ENCODE results near the gene ATP6AP1. TPM values are rescaled to one million over a fixed set of nuclear protein-coding genes. Genes with fewer than 3 reads are reported as not detected.
"Not testable (repeated sequence)": the region's sequence is repeated elsewhere in the genome, so short reads cannot be mapped to it uniquely, and the experiment has no call there.

The ATP6AP1 gene
- total and polyA plus RNA-seq, 2 donors from 2014 or later = 121 to 205 TPM

DNA sequence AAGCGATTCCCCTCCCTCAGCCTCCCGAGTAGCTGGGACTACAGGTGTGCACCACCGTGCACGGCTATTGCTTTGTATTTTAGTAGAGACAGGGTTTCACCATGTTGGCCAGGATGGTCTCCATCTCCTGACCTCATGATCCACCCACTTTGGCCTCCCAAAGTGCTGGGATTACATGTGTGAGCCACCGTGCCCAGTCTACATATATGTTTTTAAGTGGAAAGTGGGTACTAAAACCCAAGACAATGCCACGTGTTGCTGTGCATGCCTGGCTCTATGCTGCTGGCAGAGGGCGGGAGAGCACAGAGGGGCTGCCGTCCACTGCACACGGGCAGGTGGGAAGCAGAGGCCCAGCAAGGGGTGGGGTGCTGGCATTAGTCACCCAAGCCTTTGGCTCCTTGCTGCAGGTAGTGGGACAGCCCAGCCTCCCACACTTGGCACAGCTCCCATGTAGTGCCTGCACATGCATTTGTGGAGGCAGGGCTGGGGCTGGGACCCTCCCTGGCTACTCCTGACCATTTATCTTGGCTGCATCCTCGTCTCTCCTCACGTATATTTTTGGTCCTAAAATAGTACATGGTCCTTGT lies 45.9 kb upstream of the ATP6AP1 start:
- FAIRE-seq (no peak), DNase-seq (no peak)
- no peaks in the 10 kb centered on the region for H3K27me3 ChIP-seq (ENCODE audit: control insufficient read depth, insufficient read depth, low read length)
- H3K4me1 ChIP-seq (ENCODE audit: control insufficient read depth in 2 of 3, insufficient read depth in 2 of 3, low read depth in 1 of 3, low read length in 3 of 3) = peaks cover 0 to 7% (median 0%) of the 10 kb centered on the region in 3 donors
- no peak overlapping the region for H3K27ac ChIP-seq (ENCODE audit: low read depth in 2 of 2, low read length in 2 of 2)
- TF ChIP-seq, protein P1, sequence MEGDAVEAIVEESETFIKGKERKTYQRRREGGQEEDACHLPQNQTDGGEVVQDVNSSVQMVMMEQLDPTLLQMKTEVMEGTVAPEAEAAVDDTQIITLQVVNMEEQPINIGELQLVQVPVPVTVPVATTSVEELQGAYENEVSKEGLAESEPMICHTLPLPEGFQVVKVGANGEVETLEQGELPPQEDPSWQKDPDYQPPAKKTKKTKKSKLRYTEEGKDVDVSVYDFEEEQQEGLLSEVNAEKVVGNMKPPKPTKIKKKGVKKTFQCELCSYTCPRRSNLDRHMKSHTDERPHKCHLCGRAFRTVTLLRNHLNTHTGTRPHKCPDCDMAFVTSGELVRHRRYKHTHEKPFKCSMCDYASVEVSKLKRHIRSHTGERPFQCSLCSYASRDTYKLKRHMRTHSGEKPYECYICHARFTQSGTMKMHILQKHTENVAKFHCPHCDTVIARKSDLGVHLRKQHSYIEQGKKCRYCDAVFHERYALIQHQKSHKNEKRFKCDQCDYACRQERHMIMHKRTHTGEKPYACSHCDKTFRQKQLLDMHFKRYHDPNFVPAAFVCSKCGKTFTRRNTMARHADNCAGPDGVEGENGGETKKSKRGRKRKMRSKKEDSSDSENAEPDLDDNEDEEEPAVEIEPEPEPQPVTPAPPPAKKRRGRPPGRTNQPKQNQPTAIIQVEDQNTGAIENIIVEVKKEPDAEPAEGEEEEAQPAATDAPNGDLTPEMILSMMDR (IDR thresholded peaks at IDR 0.05; ENCODE audit: borderline replicate concordance, extremely low read depth, insufficient read depth) = no peak
- no peak overlapping the region for H3K4me3 ChIP-seq (ENCODE audit: low read length in 3 of 3)
- intact Hi-C loops (cut with DNase I) = no loop called here
- no peaks in the 10 kb centered on the region for H3K9me3 ChIP-seq (ENCODE audit: control insufficient read depth in 2 of 3, insufficient read depth in 1 of 3, low read length in 3 of 3)
- H3K36me3 ChIP-seq (ENCODE audit: control insufficient read depth in 2 of 3, insufficient read depth in 3 of 3, low read length in 3 of 3) = peaks cover 0 to 2% (median 0%) of the 10 kb centered on the region in 3 donors
- no peak overlapping the region for H3K9ac ChIP-seq (ENCODE audit: low read length in 3 of 3)

DNA sequence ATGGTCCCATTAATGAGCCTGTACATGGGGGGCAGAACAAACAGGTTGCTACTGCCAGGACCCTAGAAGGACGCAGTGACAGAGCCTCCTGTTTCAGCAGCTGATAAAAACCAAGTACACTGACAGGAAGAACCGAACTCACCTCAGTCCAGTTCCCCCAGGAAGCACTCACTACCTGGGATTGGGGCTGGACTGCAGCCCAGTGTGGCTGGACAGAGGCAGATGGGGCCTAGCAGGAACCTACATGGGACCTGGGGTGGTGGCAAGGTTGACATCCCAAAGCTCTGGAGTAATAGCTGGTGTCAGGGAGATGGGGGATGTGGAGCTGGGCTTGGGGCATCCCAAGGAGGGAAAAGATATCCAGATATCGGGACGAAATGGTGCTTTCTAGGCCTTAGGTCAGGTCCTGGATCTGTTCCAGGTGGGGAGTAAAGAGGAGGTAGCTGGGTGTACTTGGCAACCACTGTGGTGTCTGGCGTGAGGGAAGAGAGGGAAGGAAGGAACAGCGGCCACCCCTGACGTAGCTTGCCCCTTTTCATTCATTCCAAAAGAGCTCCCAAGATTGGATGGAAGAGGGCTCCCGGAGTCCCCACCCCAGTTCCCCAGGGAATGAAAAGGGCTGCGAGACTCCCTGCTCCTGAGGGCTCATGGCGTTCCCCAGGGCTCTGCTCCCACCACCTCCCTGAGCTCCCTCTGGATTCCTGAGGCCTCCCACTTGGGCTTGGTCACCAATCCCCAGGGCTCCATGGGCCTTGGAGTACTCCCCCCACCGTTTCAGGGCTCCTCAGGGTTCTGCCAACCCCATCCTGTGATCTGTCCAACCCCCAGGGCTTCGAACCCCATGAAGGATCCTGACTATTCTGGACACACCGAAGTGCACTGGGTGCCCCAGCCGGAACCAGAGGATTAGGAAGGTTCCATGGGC lies 44.9 kb upstream of the ATP6AP1 start:
- FAIRE-seq = no peak
- Histone ChIP-seq H3K27me3 (ENCODE audit: control insufficient read depth, insufficient read depth, low read length) (no peaks in the 10 kb centered on the region), H3K36me3 (ENCODE audit: control insufficient read depth in 2 of 3, insufficient read depth in 3 of 3, low read length in 3 of 3) (peaks cover 0 to 2% (median 0%) of the 10 kb centered on the region in 3 donors), H3K9ac (ENCODE audit: low read length in 3 of 3) (no peak overlapping the region), H3K4me3 (ENCODE audit: low read length in 3 of 3) (no peak overlapping the region), H3K9me3 (ENCODE audit: control insufficient read depth in 2 of 3, insufficient read depth in 1 of 3, low read length in 3 of 3) (no peaks in the 10 kb centered on the region), H3K27ac (ENCODE audit: low read depth in 2 of 2, low read length in 2 of 2) (no peak overlapping the region), H3K4me1 (ENCODE audit: control insufficient read depth in 2 of 3, insufficient read depth in 2 of 3, low read depth in 1 of 3, low read length in 3 of 3) (peaks cover 0 to 7% (median 0%) of the 10 kb centered on the region in 3 donors)
- DNase-seq = no peak
- TF ChIP-seq, protein P1 (IDR thresholded peaks at IDR 0.05; ENCODE audit: borderline replicate concordance, extremely low read depth, insufficient read depth) = no peak
- intact Hi-C loops (cut with DNase I) = no loop called here

DNA sequence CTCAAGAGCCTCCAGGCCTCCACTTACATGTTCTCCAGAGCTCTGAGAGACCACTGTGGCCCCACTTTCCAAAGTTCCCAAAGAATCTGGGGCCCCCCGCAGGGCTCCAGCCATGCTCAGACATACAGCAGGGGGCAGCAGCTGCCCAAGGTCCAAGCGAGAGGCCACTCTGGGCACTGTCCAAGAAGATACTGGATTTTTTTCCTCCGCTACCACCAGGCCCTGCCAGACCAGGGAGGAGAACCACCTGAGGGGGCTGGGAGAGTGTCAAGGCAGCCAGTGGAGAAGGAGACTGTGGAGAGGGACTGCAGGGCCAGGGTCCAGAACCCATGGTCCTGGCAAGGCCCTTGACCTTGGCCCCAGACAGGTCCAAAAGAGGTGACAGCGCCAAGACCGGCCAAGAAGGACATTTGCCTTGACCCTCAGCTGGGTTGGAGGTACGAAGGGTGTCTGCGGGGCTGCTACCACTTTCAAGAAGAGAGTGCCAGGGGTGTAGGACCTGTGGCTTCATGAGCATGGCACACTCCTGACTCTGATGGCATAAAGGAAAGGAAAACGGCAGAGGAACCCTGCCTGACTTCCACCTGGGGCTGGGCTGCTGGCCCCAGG lies 44.1 kb upstream of the ATP6AP1 start:
- Histone ChIP-seq H3K36me3 (ENCODE audit: control insufficient read depth in 2 of 3, insufficient read depth in 3 of 3, low read length in 3 of 3) (peaks cover 0 to 2% (median 0%) of the 10 kb centered on the region in 3 donors), H3K4me1 (ENCODE audit: control insufficient read depth in 2 of 3, insufficient read depth in 2 of 3, low read depth in 1 of 3, low read length in 3 of 3) (peaks cover 0 to 7% (median 0%) of the 10 kb centered on the region in 3 donors), H3K27me3 (ENCODE audit: control insufficient read depth, insufficient read depth, low read length) (no peaks in the 10 kb centered on the region), H3K4me3 (ENCODE audit: low read length in 3 of 3) (no peak overlapping the region), H3K9me3 (ENCODE audit: control insufficient read depth in 2 of 3, insufficient read depth in 1 of 3, low read length in 3 of 3) (no peaks in the 10 kb centered on the region), H3K9ac (ENCODE audit: low read length in 3 of 3) (no peak overlapping the region), H3K27ac (ENCODE audit: low read depth in 2 of 2, low read length in 2 of 2) (no peak overlapping the region)
- intact Hi-C loops (cut with DNase I) = no loop called here
- TF ChIP-seq, protein P1 (IDR thresholded peaks at IDR 0.05; ENCODE audit: borderline replicate concordance, extremely low read depth, insufficient read depth) = peak; percentile 22
- DNase-seq (peak in 2 of 5 donors; percentile 27 to 66), FAIRE-seq (no peak)

DNA sequence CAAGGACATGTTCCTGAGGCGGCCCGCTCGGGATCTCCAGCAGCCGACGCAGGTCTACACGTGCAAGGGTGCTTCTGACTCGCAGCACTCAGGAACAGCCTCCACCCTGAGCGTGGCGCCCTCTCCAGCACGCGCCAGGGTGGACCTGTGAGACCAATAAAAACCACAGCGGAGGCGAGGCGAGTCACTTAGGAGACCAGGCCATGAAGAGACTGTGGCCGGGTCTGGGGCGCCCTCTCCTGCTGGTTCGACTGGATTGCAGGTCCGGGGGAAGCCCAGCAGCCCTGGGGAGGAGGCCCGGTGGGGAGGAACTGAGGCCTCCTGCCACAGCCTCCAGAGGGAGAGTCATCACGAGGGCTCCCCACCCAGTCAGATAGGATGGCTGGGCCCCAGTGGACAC lies 40.4 kb upstream of the ATP6AP1 start:
- H3K9ac ChIP-seq (ENCODE audit: low read length in 3 of 3); H3K4me3 ChIP-seq (ENCODE audit: low read length in 3 of 3); DNase-seq; H3K36me3 ChIP-seq (ENCODE audit: control insufficient read depth in 2 of 3, insufficient read depth in 3 of 3, low read length in 3 of 3); intact Hi-C loops (cut with DNase I); H3K27me3 ChIP-seq (ENCODE audit: control insufficient read depth, insufficient read depth, low read length); H3K4me1 ChIP-seq (ENCODE audit: control insufficient read depth in 2 of 3, insufficient read depth in 2 of 3, low read depth in 1 of 3, low read length in 3 of 3); H3K27ac ChIP-seq (ENCODE audit: low read depth in 2 of 2, low read length in 2 of 2); FAIRE-seq; H3K9me3 ChIP-seq (ENCODE audit: control insufficient read depth in 2 of 3, insufficient read depth in 1 of 3, low read length in 3 of 3): not testable (repeated sequence)

DNA sequence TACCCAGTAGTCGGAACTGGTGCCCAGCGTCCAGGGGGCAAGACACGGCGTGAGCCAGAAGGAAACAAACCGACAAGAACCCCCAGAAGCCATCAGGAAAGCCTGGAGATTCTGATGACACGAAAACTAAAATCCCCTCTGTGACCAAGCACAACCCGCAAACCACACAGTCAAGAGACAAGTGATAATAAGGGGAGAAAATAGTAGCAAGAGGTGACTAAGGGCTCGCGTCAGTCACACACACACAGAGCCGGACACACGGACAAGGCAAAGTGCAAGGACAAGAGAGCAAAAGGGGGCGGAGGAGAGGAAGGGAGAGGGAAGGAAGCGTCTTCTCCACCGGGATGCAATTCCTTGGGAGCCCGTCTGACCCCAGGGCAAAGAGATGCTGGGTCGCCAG lies 39.8 kb upstream of the ATP6AP1 start:
- H3K9ac ChIP-seq (ENCODE audit: low read length in 3 of 3); H3K4me3 ChIP-seq (ENCODE audit: low read length in 3 of 3); DNase-seq; H3K27me3 ChIP-seq (ENCODE audit: control insufficient read depth, insufficient read depth, low read length); H3K9me3 ChIP-seq (ENCODE audit: control insufficient read depth in 2 of 3, insufficient read depth in 1 of 3, low read length in 3 of 3); FAIRE-seq; H3K36me3 ChIP-seq (ENCODE audit: control insufficient read depth in 2 of 3, insufficient read depth in 3 of 3, low read length in 3 of 3); intact Hi-C loops (cut with DNase I); H3K4me1 ChIP-seq (ENCODE audit: control insufficient read depth in 2 of 3, insufficient read depth in 2 of 3, low read depth in 1 of 3, low read length in 3 of 3); H3K27ac ChIP-seq (ENCODE audit: low read depth in 2 of 2, low read length in 2 of 2): not testable (repeated sequence)
